Thoracic aorta (tissue), 2 donors: Measurements from ENCODE around the gene MRPL53. TPM values are rescaled to one million over a fixed set of nuclear protein-coding genes. Genes with fewer than 3 reads are reported as not detected.

Source experiments
- ATAC-seq: fragments of 150-250 bp; one replicate; pipeline ENCODE4 v1.8.0; 2017; ENCODE audit warnings: low read depth; ENCODE audit not compliant: insufficient number of reproducible peaks, low FRiP score
- DNase-seq: peaks from one replicate; pipeline ENCODE4 v3.0.0-alpha.2; 2020; ENCODE audit warnings: low spot score
- H3K27ac ChIP-seq, 2 donors: fragments of 200-600 bp; sonication (generic); 1 replicate in 1 of 2; 2 replicates in 1 of 2; pipeline ENCODE4 v1.5.1; 2016; ENCODE audit warnings: mild to moderate bottlenecking in 2 of 2, moderate library complexity in 2 of 2
- H3K27me3 ChIP-seq: fragments of 200-600 bp; sonication (generic); replicated peaks from 2 replicates; pipeline ENCODE4 v1.6.0; 2016; ENCODE audit warnings: mild to moderate bottlenecking; ENCODE audit not compliant: insufficient read depth
- H3K36me3 ChIP-seq: fragments of 200-600 bp; sonication (generic); one replicate; pipeline ENCODE4 v1.5.1; 2016
- H3K4me1 ChIP-seq, 2 donors: fragments of 200-600 bp; sonication (generic); 1 replicate in 1 of 2; 2 replicates in 1 of 2; pipeline versions ENCODE4 v1.5.1 to v1.6.0; 2016; ENCODE audit warnings: low read depth in 2 of 2, mild to moderate bottlenecking in 1 of 2; ENCODE audit not compliant: control insufficient read depth in 1 of 2
- H3K4me3 ChIP-seq: fragments of 200-600 bp; sonication (generic); 2 replicates; pipeline ENCODE4 v1.5.1; 2016; ENCODE audit warnings: mild to moderate bottlenecking
- H3K9me3 ChIP-seq: fragments of 200-600 bp; sonication (generic); 2 replicates; pipeline ENCODE4 v1.5.1; 2016
- total RNA-seq, 2 donors: library from RNA; depleted of rRNA; stranded (reverse); fragments of >200 nt; gene quantifications; one replicate each; pipeline versions ENCODE4 v1.1.0 to v1.2.3, GENCODE V29; 2016
- TF ChIP-seq, protein P1 (sequence below): fragments of 200-600 bp; sonication (generic); IDR thresholded peaks from one replicate; pipeline ENCODE4 v1.5.1; 2019; ENCODE audit warnings: antibody characterized with exemption

The MRPL53 gene
- total RNA-seq, 2 donors from 2014 or later = 14.6 to 40.8 TPM

DNA sequence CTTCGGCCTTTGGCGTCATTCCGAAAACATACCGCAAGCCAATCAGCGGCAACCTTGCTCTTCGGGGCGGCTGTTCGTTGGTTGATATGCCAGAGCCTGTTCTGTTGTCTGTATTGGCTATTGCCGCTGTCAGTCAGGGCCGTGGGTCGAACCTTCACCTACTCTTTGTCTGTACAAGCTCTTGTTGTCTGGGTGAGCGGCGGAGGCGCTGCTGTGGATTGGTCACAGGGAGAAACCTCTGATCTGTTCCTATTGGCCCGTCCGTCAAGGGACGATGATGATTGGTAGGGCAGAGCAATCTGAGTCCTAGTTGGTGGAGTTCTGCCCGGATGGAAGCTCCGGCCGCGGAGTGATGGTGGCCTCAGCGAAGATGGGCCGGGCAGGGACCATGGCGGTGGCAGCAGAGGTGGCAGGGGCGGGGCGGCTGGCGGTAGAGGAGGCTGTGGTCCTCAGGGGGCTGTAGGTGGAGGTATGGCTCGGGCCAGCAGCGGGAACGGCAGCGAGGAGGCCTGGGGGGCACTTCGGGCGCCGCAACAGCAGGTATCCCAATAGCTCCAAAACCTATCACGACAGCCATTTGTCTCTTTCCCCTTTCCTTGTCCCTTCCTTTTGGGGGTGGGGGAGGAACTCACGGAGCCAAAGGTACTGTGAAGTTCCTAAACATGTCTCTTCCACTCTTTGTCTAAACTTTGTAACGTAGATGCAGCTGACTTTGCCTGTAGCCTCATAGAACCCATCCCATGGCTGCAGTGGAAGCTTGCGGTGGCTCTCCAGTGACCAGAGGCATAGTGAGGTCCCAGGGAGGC is 14.1 kb downstream of the MRPL53 start, which contains the start of gene WBP1:
Gene WBP1 (plus strand): TSS at position 307 of the 806 bp plus-strand sequence. CDS start 165 bp downstream, at position 472.
- Histone ChIP-seq H3K27me3 (no peaks in the 10 kb centered on the region), H3K27ac (peak within 1 kb of the TSS; percentile 86 to 93), H3K36me3 (no peaks in the 10 kb centered on the region), H3K4me3 (peak within 1 kb of the TSS; percentile 80), H3K4me1 (peaks cover 22 to 35% of the 10 kb centered on the region in 2 donors), H3K9me3 (no peaks in the 10 kb centered on the region)
- TF ChIP-seq, protein P1, sequence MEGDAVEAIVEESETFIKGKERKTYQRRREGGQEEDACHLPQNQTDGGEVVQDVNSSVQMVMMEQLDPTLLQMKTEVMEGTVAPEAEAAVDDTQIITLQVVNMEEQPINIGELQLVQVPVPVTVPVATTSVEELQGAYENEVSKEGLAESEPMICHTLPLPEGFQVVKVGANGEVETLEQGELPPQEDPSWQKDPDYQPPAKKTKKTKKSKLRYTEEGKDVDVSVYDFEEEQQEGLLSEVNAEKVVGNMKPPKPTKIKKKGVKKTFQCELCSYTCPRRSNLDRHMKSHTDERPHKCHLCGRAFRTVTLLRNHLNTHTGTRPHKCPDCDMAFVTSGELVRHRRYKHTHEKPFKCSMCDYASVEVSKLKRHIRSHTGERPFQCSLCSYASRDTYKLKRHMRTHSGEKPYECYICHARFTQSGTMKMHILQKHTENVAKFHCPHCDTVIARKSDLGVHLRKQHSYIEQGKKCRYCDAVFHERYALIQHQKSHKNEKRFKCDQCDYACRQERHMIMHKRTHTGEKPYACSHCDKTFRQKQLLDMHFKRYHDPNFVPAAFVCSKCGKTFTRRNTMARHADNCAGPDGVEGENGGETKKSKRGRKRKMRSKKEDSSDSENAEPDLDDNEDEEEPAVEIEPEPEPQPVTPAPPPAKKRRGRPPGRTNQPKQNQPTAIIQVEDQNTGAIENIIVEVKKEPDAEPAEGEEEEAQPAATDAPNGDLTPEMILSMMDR = no peak
- peak; percentile 100 for DNase-seq
- ATAC-seq = peak; percentile 94

DNA sequence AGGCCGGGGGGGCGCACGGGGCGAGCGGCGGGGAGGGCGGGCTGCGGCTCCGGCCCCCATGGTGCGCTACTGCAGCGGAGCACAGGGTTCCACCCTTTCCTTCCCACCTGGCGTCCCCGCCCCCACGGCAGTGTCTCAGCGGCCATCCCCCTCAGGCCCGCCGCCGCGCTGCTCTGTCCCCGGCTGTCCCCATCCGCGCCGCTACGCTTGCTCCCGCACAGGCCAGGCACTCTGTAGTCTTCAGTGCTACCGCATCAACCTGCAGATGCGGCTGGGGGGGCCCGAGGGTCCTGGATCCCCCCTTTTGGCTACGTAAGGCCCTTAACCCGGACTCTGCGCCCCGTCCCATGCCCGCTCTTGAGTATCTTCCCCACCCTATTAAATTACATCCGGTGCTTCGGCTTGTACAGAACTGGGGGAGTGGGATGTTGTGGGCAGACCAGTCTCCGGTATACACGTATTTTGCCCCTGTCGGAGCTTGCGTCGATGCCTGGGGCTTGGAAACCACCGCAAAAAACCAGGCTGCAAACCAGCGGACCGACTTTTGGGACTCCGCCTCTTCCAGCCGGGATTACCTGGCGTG is 14.8 kb downstream of the MRPL53 start:
- H3K27ac ChIP-seq = peak overlapping the region; percentile 86 to 93
- ATAC-seq (no peak), DNase-seq (no peak)
- H3K4me1 ChIP-seq = peaks cover 22 to 35% of the 10 kb centered on the region in 2 donors
- no peaks in the 10 kb centered on the region for H3K9me3 ChIP-seq
- TF ChIP-seq, protein P1 = no peak
- H3K36me3 ChIP-seq = no peaks in the 10 kb centered on the region
- no peaks in the 10 kb centered on the region for H3K27me3 ChIP-seq
- H3K4me3 ChIP-seq = peak overlapping the region; percentile 80

DNA sequence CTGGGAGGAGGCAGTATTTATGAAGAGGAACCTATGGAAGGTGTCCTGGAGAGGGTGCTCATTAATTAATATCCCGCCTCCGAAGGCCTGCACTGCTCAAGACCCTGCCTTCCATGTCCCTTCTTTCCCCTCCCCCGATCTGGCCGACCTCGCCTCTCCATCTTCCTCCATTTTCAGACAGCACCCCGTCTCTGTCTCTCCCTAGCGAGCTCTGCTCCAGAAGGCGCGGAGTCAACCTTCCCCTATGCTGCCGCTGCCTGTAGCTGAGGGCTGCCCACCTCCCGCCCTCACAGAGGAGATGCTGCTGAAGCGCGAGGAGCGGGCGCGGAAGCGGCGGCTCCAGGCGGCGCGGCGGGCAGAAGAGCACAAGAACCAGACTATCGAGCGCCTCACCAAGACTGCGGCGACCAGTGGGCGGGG is 15.3 kb downstream of the MRPL53 start:
- Histone ChIP-seq H3K9me3 (no peaks in the 10 kb centered on the region), H3K27me3 (no peaks in the 10 kb centered on the region), H3K4me1 (peaks cover 22 to 35% of the 10 kb centered on the region in 2 donors), H3K36me3 (no peaks in the 10 kb centered on the region), H3K4me3 (peak overlapping the region; percentile 80), H3K27ac (peak overlapping the region; percentile 86 to 93)
- no peak for DNase-seq
- TF ChIP-seq, protein P1 = no peak
- no peak for ATAC-seq

DNA sequence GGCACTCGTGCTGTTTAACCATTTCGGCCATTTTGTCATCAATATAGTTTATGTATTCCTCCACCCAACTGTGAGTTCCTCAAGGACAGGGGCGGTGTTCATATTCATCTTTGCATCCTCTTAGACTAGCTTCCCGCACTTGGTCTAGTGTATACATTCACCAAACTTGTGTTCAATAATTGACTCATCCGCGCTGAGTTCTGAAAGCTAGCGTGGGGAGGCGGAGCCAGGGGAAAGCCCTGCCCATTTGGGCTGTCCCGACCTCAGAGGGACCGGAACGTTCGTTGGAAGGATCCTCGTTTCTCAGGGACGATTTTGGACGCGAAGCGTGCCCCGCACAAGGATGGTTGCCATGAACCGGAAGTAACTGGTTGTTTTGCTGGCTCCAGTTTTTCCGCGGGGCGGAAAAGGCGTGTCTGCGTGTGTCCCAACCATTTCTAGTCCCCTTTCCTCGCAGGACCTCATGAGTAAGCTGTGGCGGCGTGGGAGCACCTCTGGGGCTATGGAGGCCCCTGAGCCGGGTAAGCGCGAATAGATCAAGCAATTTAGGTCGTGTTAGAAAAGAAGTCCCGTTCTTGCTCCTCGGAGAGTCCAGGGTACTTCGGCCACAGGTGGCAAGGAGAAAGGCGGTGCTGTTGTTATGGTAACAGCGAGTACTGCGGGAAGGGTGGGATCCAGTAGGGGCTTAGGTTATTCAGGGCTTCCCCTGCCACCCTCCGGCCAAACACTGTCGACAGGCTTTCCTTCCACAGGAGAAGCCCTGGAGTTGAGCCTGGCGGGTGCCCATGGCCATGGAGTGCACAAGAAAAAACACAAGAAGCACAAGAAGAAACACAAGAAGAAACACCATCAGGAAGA is 17.6 kb downstream of the MRPL53 start, which contains the start of gene INO80B:
Gene INO80B (plus strand): TSS at position 434 of the 858 bp plus-strand sequence. CDS start 30 bp downstream, at position 464.
- Histone ChIP-seq H3K4me1 (peaks cover 22 to 35% of the 10 kb centered on the region in 2 donors), H3K36me3 (no peaks in the 10 kb centered on the region), H3K27me3 (no peaks in the 10 kb centered on the region), H3K9me3 (no peaks in the 10 kb centered on the region), H3K27ac (peak within 1 kb of the TSS in 1 of 2 donors; percentile 46), H3K4me3 (peak within 1 kb of the TSS; percentile 75)
- DNase-seq (peak; percentile 82), ATAC-seq (peak; percentile 63)
- TF ChIP-seq, protein P1 = no peak
